A549 treated with AZD9567 at 1 μM for 4 hours (cell line): ENCODE results near the gene KRTDAP. TPM values are rescaled to one million over a fixed set of nuclear protein-coding genes. Genes with fewer than 3 reads are reported as not detected.

ENCODE experiments used
- total RNA-seq: library from RNA; stranded (reverse); fragments of 200-300 nt; extraction: Qiagen RNA extraction; gene quantifications from 5 replicates; pipeline ENCODE4 v1.2.3, GENCODE V29; 2022; ENCODE audit not compliant: insufficient read depth

Gene KRTDAP, protein sequence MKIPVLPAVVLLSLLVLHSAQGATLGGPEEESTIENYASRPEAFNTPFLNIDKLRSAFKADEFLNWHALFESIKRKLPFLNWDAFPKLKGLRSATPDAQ
- total RNA-seq = not detected in 5 replicates

DNA sequence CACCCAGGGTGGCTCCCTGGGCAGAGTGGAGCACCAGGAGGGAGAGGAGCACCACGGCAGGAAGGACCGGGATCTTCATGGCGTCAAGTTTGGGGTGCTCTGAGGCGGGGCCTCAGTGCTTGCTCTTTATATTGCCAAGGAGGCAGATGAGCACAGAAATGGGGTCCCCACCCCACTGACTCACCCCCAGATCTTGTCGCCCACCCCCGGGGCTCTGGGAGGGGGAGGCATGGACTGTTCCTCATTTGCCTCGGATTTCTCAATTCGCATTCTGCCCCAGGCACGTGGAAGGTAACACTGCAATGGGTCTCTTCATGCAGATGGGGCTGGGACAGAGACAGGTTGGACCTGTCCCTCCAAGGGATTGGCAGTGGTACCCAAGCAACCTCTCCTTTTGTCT, at the start of gene KRTDAP:
Gene KRTDAP, minus strand, starts transcription at position 101 of the 400 bp plus-strand sequence. Its CDS starts 22 bp downstream, at position 79.

DNA sequence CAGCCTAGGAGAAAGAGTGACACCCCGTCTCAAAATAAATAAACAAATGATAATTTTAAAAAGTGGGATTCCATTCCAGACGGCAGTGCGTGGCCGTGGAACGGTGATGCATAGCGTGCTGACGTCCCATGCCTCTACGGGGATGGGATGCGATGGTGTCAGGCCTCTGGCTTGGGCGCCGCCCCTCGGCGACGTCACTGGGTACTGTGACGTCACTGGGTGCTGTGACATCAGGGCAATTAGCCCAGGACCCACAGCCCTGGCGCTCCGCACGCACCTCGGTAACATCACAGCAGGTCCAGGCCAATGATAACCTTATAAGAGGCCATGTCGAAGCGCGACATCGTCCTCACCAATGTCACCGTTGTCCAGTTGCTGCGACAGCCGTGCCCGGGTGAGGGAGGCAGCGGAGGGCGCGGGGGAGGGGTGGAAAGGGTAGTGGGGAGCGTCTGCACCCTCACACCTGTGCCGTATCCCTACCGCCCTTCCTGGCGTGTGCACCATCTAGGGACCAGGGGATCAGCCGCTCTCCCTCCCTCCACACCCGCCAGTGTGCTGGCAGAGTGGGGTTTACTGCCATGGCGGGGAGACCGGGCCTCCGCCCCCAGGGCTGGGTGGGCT, 43.0 kb upstream of the KRTDAP start, which contains the start of gene GAPDHS:
Gene GAPDHS, plus strand, starts transcription at position 256 of the 621 bp plus-strand sequence. Its CDS starts 72 bp downstream, at position 328.

DNA sequence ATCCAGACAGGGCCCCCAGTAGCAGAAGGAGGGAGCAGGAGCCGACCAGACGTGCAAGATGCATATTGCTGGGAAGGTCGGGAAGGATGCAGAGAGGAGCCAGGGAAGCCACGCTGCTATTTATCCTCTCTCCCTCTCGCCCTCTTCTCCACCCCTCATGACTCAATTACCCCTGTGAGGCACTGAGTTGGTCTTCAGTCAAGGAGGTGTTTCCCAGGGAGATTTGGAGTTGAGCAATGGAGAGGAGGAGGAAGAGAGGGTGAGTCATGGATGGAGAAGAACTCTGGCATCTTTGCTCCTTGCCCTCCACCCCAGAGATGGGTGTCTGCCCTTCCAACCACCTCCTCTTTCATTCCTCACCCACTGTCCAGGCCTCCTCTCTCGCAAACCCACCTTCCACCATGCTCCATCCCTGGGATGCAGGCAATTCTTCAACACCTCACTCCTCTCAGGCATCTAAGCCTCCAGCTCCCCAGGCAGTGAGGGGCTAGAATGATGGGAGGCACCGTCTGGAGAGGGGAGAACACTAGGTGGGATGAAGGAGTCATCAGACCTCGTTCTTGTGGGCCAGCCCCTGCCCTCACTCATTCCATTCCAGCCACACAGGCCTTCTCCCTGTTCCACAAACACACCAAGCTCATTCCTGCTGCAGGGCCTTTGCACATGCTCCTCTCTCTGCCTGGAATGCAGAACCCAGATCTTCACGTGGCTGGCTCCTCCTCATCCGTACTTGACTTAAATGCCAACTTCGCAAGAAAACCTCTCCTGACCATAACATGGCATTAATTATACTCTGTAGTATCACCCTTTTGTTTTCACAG, 38.2 kb upstream of the KRTDAP start, which contains the start of gene SBSN:
Gene SBSN, minus strand, starts transcription at position 94 of the 821 bp plus-strand sequence. Its CDS starts 30 bp downstream, at position 64.

DNA sequence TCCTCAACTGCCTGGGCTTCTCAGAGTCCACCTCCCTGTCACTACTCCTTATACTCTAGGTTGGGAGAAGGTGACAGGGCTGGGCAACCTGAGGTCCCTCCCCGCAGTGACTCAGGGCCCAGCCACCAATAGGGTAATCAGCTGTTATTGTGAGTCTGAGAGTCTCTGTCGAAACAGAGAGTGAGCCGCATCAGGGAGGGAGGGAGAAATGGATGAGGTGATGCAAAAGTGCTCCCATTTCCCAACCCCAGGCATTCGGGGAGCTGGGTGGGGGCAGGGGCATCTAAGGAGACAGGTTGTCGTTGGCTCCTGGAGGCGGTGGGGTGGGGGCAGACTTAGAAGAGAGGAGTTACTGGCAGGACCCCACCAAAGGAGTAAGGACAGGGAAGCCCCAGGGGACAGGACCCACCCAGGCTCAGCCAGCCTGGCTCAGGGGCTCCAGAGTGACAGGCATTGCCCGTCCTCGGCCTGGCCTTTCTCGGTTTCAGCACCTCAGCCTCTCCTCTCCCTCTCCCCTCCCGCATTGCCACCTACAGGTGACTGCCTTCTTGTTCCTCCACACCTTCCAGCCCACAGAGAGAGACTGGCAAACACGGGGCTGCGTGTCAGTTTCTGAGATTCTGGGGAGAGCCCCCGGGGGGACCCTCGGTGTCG, 23.5 kb upstream of the KRTDAP start, which contains the start of gene DMKN:
Gene DMKN, minus strand, starts transcription at position 22 of the 654 bp plus-strand sequence. CDS start 174 bp downstream, outside the sequence.

DNA sequence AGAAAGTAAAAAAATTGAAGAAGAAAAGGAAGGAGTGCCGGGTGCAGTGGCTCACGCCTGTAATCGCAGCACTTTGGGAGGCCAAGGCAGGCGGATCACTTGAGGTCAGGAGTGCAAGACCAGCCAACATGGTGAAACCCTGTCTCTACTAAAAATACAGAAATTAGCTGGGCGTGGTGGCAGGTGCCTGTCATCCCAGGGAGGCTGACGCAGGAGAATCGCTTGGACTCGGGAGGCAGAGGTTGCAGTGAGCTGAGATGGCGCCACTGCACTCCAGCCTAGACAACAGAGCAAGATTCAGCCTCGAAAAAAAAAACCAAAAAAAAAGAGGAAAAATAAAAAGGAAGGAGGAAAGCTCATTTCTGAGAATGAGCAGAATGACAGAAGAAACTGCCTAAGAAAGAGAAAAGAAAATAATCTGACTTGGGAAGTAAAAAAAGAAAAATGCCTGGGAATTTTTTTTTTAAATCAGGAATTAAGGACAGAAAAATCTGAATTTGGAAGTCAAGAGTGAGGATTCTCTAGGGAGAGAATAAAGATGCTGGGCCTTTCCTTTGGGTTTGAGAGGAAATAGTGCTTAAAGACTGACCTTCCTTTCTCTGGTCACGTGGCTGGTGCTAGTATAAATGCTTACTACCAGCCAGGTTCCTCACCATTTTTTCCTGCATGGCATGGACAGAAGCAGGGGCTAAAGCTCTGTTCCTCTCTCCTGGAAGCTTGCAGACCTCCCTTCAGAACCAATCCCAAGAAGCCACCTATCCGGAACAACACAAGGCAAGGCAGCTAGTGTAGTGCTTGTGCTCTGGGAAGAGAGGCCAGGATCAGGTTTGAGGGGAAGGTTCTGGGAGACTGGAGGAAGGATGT, 42.4 kb downstream of the KRTDAP start, which contains the start of gene FFAR2:
Gene FFAR2, plus strand, starts transcription at position 652 of the 864 bp plus-strand sequence. CDS start 1,458 bp downstream, outside the sequence.

Other genes starting within 250 kb of the KRTDAP start
- gene LSR, start 241.5 kb downstream of the KRTDAP start, total RNA-seq = 5.7 to 11.3 TPM (median 9.0 TPM) in 5 replicates
- 127 to 152 TPM (median 146 TPM) in 5 replicates for gene USF2, start 221.5 kb downstream of the KRTDAP start, total RNA-seq
- 0.06 to 0.27 TPM (median 0.12 TPM) in 4 of 5 replicates, not detected in the other for gene HAMP, start 207.9 kb downstream of the KRTDAP start, total RNA-seq
- 0.09 to 0.13 TPM in 2 of 5 replicates, not detected in the others for gene MAG, start 198.3 kb downstream of the KRTDAP start, total RNA-seq
- 0.65 to 1.4 TPM (median 0.98 TPM) in 4 of 5 replicates, not detected in the other for gene CD22, start 161.3 kb downstream of the KRTDAP start, total RNA-seq
- 0.05 TPM in 1 of 5 replicates, not detected in the others for gene FFAR1, start 142.6 kb downstream of the KRTDAP start, total RNA-seq
- 0.07 TPM in 1 of 5 replicates, not detected in the others for gene FFAR3, start 132.0 kb downstream of the KRTDAP start, total RNA-seq
- not detected in 5 replicates for gene GPR42, start 119.4 kb downstream of the KRTDAP start, total RNA-seq
- gene FFAR2, start 42.2 kb downstream of the KRTDAP start, total RNA-seq = 0.14 TPM in 1 of 5 replicates, not detected in the others
- 32.2 to 38.6 TPM (median 34.4 TPM) in 5 replicates for gene DMKN, start 23.2 kb upstream of the KRTDAP start, total RNA-seq
- 1.9 to 3.2 TPM (median 2.6 TPM) in 5 replicates for gene SBSN, start 37.8 kb upstream of the KRTDAP start, total RNA-seq
- 0.10 to 0.15 TPM in 2 of 5 replicates, not detected in the others for gene GAPDHS, start 43.0 kb upstream of the KRTDAP start, total RNA-seq
- gene TMEM147, start 55.2 kb upstream of the KRTDAP start, total RNA-seq = 340 to 440 TPM (median 431 TPM) in 5 replicates
- 0.07 to 0.08 TPM in 2 of 5 replicates, not detected in the others for gene ATP4A, start 73.2 kb upstream of the KRTDAP start, total RNA-seq
- not detected in 5 replicates for gene PMIS2, start 95.7 kb upstream of the KRTDAP start, total RNA-seq
- gene HAUS5, start 122.3 kb upstream of the KRTDAP start, total RNA-seq = 7.1 to 16.9 TPM (median 15.8 TPM) in 5 replicates
- 134 to 209 TPM (median 196 TPM) in 5 replicates for gene RBM42, start 138.6 kb upstream of the KRTDAP start, total RNA-seq
- gene ETV2, start 151.3 kb upstream of the KRTDAP start, total RNA-seq = 1.8 to 3.6 TPM (median 2.4 TPM) in 4 of 5 replicates, not detected in the other
- gene COX6B1, start 157.9 kb upstream of the KRTDAP start, total RNA-seq = 1,345 to 2,265 TPM (median 1,386 TPM) in 5 replicates
- gene UPK1A, start 176.1 kb upstream of the KRTDAP start, total RNA-seq = 0.75 to 1.1 TPM (median 0.86 TPM) in 4 of 5 replicates, not detected in the other
- gene ZBTB32, start 214.1 kb upstream of the KRTDAP start, total RNA-seq = not detected in 5 replicates
- 56.0 to 66.5 TPM (median 61.9 TPM) in 5 replicates for gene KMT2B, start 227.5 kb upstream of the KRTDAP start, total RNA-seq